ENCODE data around the gene HOXA3. TPM values are rescaled to one million over a fixed set of nuclear protein-coding genes. Genes with fewer than 3 reads are reported as not detected.

HOXA3 gene
- total RNA-seq, 4 donors from 2014 or later, result 10.2 to 16.6 (median 13.8) TPM

DNA sequence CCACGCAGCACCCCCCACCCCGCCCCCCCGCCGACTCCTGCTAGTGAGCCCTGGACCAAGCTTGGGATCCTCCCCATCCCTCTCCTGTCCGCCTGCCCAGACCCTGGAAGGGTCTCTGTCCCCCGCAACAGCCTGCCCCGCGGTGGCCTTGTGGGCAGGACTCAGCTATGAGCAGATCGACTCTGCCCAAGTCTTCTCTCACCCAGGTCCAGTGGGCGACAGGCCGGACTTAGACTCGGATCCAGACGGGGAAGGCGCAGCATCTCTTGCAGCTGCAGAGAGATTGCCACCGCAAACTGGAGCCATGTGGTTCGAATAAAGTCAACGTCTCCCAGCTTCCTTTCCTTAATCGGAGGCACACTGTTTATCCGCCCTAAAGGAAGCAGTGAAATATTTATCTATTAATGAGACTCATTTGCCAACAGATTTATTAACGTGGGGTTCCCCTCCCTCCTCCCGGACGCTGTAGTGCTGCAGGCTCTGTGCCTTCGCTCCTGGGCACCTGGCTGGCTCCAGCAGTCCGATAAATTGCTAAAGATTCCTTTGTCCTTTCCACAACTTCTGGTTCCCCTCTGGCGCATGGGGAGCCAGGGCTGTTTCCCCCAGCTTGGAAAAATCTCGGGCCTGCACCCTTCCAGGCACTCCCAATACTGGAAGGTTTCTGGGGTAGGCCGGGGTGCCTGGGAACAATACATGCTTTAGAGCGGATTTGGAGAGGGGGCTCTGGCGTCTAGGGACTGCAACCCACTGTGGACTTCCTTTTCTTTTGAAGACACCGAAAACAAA lies 4.7 kb upstream of the HOXA3 start:
- intact Hi-C loops (cut with DNase I), result loop anchor here (5.0 to 10.0 kb wide), 2 partner anchors 1262 to 1295 kb away; no protein-coding TSS in a partner anchor
- WGBS, result 24% methylated on average over 15 of the region's 30 CpGs
- TF ChIP-seq POLR2A (IDR thresholded peaks at IDR 0.05; ENCODE audit: low read depth), result no peak
- TF ChIP-seq, protein P1, sequence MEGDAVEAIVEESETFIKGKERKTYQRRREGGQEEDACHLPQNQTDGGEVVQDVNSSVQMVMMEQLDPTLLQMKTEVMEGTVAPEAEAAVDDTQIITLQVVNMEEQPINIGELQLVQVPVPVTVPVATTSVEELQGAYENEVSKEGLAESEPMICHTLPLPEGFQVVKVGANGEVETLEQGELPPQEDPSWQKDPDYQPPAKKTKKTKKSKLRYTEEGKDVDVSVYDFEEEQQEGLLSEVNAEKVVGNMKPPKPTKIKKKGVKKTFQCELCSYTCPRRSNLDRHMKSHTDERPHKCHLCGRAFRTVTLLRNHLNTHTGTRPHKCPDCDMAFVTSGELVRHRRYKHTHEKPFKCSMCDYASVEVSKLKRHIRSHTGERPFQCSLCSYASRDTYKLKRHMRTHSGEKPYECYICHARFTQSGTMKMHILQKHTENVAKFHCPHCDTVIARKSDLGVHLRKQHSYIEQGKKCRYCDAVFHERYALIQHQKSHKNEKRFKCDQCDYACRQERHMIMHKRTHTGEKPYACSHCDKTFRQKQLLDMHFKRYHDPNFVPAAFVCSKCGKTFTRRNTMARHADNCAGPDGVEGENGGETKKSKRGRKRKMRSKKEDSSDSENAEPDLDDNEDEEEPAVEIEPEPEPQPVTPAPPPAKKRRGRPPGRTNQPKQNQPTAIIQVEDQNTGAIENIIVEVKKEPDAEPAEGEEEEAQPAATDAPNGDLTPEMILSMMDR (IDR thresholded peaks at IDR 0.05), result no peak
- TF ChIP-seq EP300 (IDR thresholded peaks at IDR 0.05), result no peak
- TF ChIP-seq POLR2AphosphoS5 (IDR thresholded peaks at IDR 0.05), result no peak
- DNase-seq (ENCODE audit: extremely low spot score), result no peak
- H3K27me3 ChIP-seq, result peaks cover 29 to 100% (median 96%) of the 10 kb centered on the region in 4 donors
- no peaks in the 10 kb centered on the region for H3K36me3 ChIP-seq
- H3K27ac ChIP-seq (replicated peaks in 1 of 4), result no peak overlapping the region
- peaks cover 41 to 75% (median 58%) of the 10 kb centered on the region in 4 donors for H3K4me1 ChIP-seq
- H3K4me3 ChIP-seq, result peak overlapping the region; percentile 34 to 54 (median 42)
- no peaks in the 10 kb centered on the region for H3K9me3 ChIP-seq

DNA sequence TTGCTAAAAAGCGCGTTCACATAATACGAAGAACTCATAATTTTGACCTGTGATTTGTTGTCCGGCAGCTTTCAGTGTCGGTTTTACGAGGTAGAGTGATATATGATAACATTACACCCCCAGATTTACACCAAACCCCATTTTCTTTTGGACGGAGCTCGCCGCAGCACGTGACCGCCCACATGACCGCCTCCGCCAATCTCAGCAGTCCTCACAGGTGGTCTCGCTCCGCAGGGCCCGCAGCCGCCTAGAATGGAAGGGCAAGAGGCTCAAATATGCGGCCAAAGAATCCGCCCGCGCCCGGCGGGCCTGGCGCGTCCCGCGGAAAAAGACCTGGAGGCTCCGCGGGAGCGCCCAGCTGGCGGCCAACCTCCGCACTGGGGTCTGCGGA lies 4.1 kb upstream of the HOXA3 start, which contains the start of gene HOXA7:
TSS of gene HOXA7 (minus strand) at position 168 of the 391 bp plus-strand sequence. CDS start at position 38, 130 bp downstream.
- H3K27me3 ChIP-seq, result peaks cover 33 to 100% (median 96%) of the 10 kb centered on the region in 4 donors
- H3K4me1 ChIP-seq, result peaks cover 45 to 77% (median 61%) of the 10 kb centered on the region in 4 donors
- no peaks in the 10 kb centered on the region for H3K9me3 ChIP-seq
- no peak for TF ChIP-seq EP300 (IDR thresholded peaks at IDR 0.05)
- no peak for TF ChIP-seq POLR2AphosphoS5 (IDR thresholded peaks at IDR 0.05)
- TF ChIP-seq, protein P1 (IDR thresholded peaks at IDR 0.05), result no peak
- no peak for TF ChIP-seq POLR2A (IDR thresholded peaks at IDR 0.05; ENCODE audit: low read depth)
- no peak for DNase-seq (ENCODE audit: extremely low spot score)
- no peaks in the 10 kb centered on the region for H3K36me3 ChIP-seq
- WGBS, result 8% methylated on average over 12 of the region's 33 CpGs
- peak within 1 kb of the TSS; percentile 34 to 54 (median 42) for H3K4me3 ChIP-seq
- peak within 1 kb of the TSS in 1 of 4 donors; percentile 36 for H3K27ac ChIP-seq (replicated peaks in 1 of 4)
- intact Hi-C loops (cut with DNase I), result loop anchor here (5.0 to 10.0 kb wide), 2 partner anchors 1262 to 1294 kb away; no protein-coding TSS in a partner anchor

DNA sequence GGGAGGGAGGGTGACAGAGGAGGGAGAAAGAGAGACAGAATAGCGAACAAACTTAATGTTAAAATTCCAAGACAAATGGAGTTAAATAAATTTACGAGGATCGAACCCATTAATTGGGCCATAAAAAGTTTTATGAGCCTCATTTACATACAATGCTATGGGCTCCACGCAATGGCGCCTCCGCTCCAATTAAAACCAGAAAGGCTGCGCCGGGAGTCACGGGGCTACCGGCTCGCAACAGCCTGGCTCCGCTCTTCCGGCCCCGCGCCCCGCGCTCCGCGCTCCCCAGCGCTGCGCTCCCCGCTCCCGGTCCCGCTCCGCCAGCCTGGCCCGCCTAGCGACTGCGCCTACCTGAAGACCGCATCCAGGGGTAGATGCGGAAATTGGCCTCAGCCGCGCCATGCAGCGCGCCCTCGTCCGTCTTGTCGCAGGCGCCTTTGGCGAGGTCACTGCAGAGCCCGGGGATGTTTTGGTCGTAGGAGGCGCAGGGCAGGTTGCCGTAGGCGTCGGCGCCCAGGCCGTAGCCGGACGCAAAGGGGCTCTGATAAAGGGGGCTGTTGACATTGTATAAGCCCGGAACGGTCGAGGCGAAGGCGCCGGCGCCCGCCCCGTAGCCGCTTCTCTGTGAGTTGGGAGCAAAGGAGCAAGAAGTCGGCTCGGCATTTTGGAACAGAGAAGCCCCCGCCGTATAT lies 3.6 kb upstream of the HOXA3 start:
- whole genome bisulfite sequencing, result 7% methylated on average over 49 of the region's 63 CpGs
- intact Hi-C loops (cut with DNase I), result loop anchor here (5.0 to 10.0 kb wide), 2 partner anchors 1261 to 1294 kb away; no protein-coding TSS in a partner anchor
- H3K27me3 ChIP-seq, result peaks cover 38 to 100% (median 94%) of the 10 kb centered on the region in 4 donors
- no peaks in the 10 kb centered on the region for H3K36me3 ChIP-seq
- H3K4me1 ChIP-seq, result peaks cover 45 to 77% (median 61%) of the 10 kb centered on the region in 4 donors
- H3K4me3 ChIP-seq, result peak overlapping the region; percentile 34 to 54 (median 42)
- H3K9me3 ChIP-seq, result no peaks in the 10 kb centered on the region
- TF ChIP-seq, protein P1 (IDR thresholded peaks at IDR 0.05), result no peak
- no peak for TF ChIP-seq POLR2AphosphoS5 (IDR thresholded peaks at IDR 0.05)
- TF ChIP-seq EP300 (IDR thresholded peaks at IDR 0.05), result no peak
- no peak for TF ChIP-seq POLR2A (IDR thresholded peaks at IDR 0.05; ENCODE audit: low read depth)
- peak overlapping the region in 1 of 4 donors; percentile 36 for H3K27ac ChIP-seq (replicated peaks in 1 of 4)
- no peak for DNase-seq (ENCODE audit: extremely low spot score)

DNA sequence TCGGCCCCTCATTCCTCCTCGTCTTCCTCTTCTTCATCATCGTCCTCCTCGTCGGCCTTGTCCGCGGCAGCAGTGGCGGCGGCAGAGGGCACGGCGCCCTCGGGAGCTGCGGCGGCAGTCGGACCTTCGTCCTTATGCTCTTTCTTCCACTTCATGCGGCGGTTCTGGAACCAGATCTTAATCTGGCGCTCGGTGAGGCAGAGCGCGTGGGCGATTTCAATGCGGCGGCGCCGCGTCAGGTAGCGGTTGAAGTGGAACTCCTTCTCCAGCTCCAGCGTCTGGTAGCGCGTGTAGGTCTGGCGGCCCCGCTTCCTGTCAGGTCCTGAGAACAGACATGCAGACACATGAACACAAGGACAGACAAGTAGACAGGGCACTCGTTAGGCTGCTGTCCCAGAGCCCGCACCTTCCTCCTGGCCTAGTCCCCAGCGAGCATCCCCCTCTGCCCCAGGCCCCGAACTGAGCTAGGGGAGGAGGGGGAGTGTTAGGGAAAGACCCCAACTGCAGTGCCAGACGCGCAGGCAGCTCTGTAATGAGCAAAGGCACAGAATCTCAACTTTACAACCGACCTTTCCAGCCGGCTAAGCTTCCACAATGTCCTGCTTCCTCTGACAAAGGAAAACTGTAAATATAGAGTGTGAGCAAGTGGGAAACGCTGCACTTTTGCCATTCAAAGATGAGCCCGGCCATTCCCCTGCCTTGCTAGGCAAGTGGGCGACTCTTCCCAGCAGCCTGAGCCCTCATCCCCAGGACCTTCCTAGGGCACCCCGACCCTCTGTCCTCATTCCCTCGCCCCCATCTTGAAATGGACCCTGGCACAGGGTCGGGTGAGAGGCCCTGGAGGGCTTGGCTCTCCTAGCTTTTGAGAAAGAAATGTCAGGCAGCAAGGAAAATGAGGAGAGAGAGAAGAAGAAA lies 2.8 kb upstream of the HOXA3 start:
- intact Hi-C loops (cut with DNase I), result loop anchor here (5.0 to 10.0 kb wide), 2 partner anchors 1260 to 1293 kb away; no protein-coding TSS in a partner anchor
- TF ChIP-seq EP300 (IDR thresholded peaks at IDR 0.05) (no peak), POLR2A (IDR thresholded peaks at IDR 0.05; ENCODE audit: low read depth) (no peak), POLR2AphosphoS5 (IDR thresholded peaks at IDR 0.05) (no peak)
- TF ChIP-seq, protein P1 (IDR thresholded peaks at IDR 0.05), result no peak
- Histone ChIP-seq H3K9me3 (no peaks in the 10 kb centered on the region), H3K27me3 (peaks cover 38 to 98% (median 88%) of the 10 kb centered on the region in 4 donors), H3K36me3 (no peaks in the 10 kb centered on the region), H3K4me1 (peaks cover 45 to 77% (median 61%) of the 10 kb centered on the region in 4 donors), H3K4me3 (peak overlapping the region; percentile 14 to 54 (median 36)), H3K27ac (replicated peaks in 1 of 4) (no peak overlapping the region)
- WGBS, result 13% methylated on average over 46 of the region's 48 CpGs
- no peak for DNase-seq (ENCODE audit: extremely low spot score)

Data from esophagus muscularis mucosa (tissue), 4 donors.